Activated naive CD4-positive, alpha-beta T cell treated with anti-CD3 and anti-CD28 coated beads, Interleukin-2, amount 50 U/mL, for 24 hours (primary cell): Measurements from ENCODE around the gene FRMD4A.
"Not testable (repeated sequence)": the region's sequence is repeated elsewhere in the genome, so short reads cannot be mapped to it uniquely, and the experiment has no call there.

ENCODE experiments used
- H3K27ac Mint-ChIP-seq: one replicate; pipeline ENCODE4 v1.8.0; 2021; ENCODE audit warnings: mild to moderate bottlenecking, mixed read lengths
- H3K27me3 Mint-ChIP-seq: one replicate; pipeline ENCODE4 v1.8.0; 2021; ENCODE audit warnings: mixed read lengths
- H3K36me3 Mint-ChIP-seq: one replicate; pipeline ENCODE4 v1.8.0; 2021; ENCODE audit warnings: mixed read lengths
- H3K4me1 Mint-ChIP-seq: one replicate; pipeline ENCODE4 v1.8.0; 2021; ENCODE audit warnings: mixed read lengths
- H3K4me3 Mint-ChIP-seq: one replicate; pipeline ENCODE4 v1.8.0; 2021; ENCODE audit warnings: mild to moderate bottlenecking, mixed read lengths
- H3K9me3 Mint-ChIP-seq: one replicate; pipeline ENCODE4 v1.8.0; 2021; ENCODE audit warnings: mixed read lengths

The FRMD4A gene

GRCh38 chr10:14244147-14244546 is 86.6 kb downstream of the FRMD4A start:
- Mint-ChIP-seq H3K27me3 (peaks cover 8% of the 10 kb centered on the region), H3K9me3 (no peaks in the 10 kb centered on the region), H3K4me1 (peaks cover 3% of the 10 kb centered on the region), H3K36me3 (peaks cover 2% of the 10 kb centered on the region), H3K27ac (no peak overlapping the region), H3K4me3 (no peak overlapping the region)

GRCh38 chr10:14243221-14243620 is 87.5 kb downstream of the FRMD4A start:
- H3K27ac Mint-ChIP-seq: no peak overlapping the region
- H3K27me3 Mint-ChIP-seq: peaks cover 8% of the 10 kb centered on the region
- H3K4me1 Mint-ChIP-seq: peaks cover 3% of the 10 kb centered on the region
- no peak overlapping the region for H3K4me3 Mint-ChIP-seq
- H3K9me3 Mint-ChIP-seq: no peaks in the 10 kb centered on the region
- H3K36me3 Mint-ChIP-seq: peaks cover 2% of the 10 kb centered on the region

GRCh38 chr10:14241196-14241595 is 89.5 kb downstream of the FRMD4A start:
- peaks cover 2% of the 10 kb centered on the region for H3K36me3 Mint-ChIP-seq
- peaks cover 9% of the 10 kb centered on the region for H3K27me3 Mint-ChIP-seq
- H3K9me3 Mint-ChIP-seq: no peaks in the 10 kb centered on the region

GRCh38 chr10:14240253-14241189 is 90.2 kb downstream of the FRMD4A start:
- Mint-ChIP-seq H3K4me1 (peaks cover 3% of the 10 kb centered on the region), H3K9me3 (no peaks in the 10 kb centered on the region), H3K36me3 (peaks cover 2% of the 10 kb centered on the region), H3K4me3 (no peak overlapping the region), H3K27ac (no peak overlapping the region), H3K27me3 (peaks cover 12% of the 10 kb centered on the region)

More at GRCh38 chr10:14241196-14241595, 89.5 kb downstream of the FRMD4A start:
- Mint-ChIP-seq H3K4me1 (peaks cover 3% of the 10 kb centered on the region), H3K4me3 (no peak overlapping the region), H3K27ac (no peak overlapping the region)

- peaks cover 14% of the 10 kb centered on the region for H3K27me3 Mint-ChIP-seq
- not testable (repeated sequence) for H3K36me3 Mint-ChIP-seq, H3K9me3 Mint-ChIP-seq, H3K4me1 Mint-ChIP-seq, H3K27ac Mint-ChIP-seq, H3K4me3 Mint-ChIP-seq
Observed at GRCh38 chr10:14238659-14239058, 92.1 kb downstream of the FRMD4A start.

GRCh38 chr10:14236341-14236740 is 94.4 kb downstream of the FRMD4A start:
- Mint-ChIP-seq H3K9me3 (peaks cover 7% of the 10 kb centered on the region), H3K4me1 (peaks cover 9% of the 10 kb centered on the region), H3K27me3 (peaks cover 15% of the 10 kb centered on the region), H3K27ac (no peak overlapping the region), H3K4me3 (no peak overlapping the region), H3K36me3 (peaks cover 2% of the 10 kb centered on the region)

GRCh38 chr10:14235566-14236195 is 95.0 kb downstream of the FRMD4A start:
- H3K27ac Mint-ChIP-seq: no peak overlapping the region
- H3K4me1 Mint-ChIP-seq: peaks cover 9% of the 10 kb centered on the region
- H3K4me3 Mint-ChIP-seq: no peak overlapping the region
- peaks cover 7% of the 10 kb centered on the region for H3K9me3 Mint-ChIP-seq
- peaks cover 2% of the 10 kb centered on the region for H3K36me3 Mint-ChIP-seq
- H3K27me3 Mint-ChIP-seq: peaks cover 15% of the 10 kb centered on the region

- Mint-ChIP-seq H3K27me3 (peaks cover 10% of the 10 kb centered on the region), H3K36me3 (peaks cover 2% of the 10 kb centered on the region), H3K9me3 (peaks cover 7% of the 10 kb centered on the region), H3K4me3 (no peak overlapping the region), H3K4me1 (peaks cover 6% of the 10 kb centered on the region), H3K27ac (no peak overlapping the region)
Observed at GRCh38 chr10:14233566-14233965, 97.2 kb downstream of the FRMD4A start.

- not testable (repeated sequence) for H3K27ac Mint-ChIP-seq, H3K4me3 Mint-ChIP-seq, H3K27me3 Mint-ChIP-seq, H3K36me3 Mint-ChIP-seq, H3K4me1 Mint-ChIP-seq, H3K9me3 Mint-ChIP-seq
Observed at GRCh38 chr10:14228798-14229197, 101.9 kb downstream of the FRMD4A start.

- no peaks in the 10 kb centered on the region for H3K9me3 Mint-ChIP-seq
- no peak overlapping the region for H3K4me3 Mint-ChIP-seq
- H3K36me3 Mint-ChIP-seq: no peaks in the 10 kb centered on the region
- peaks cover 2% of the 10 kb centered on the region for H3K27me3 Mint-ChIP-seq
- no peak overlapping the region for H3K27ac Mint-ChIP-seq
- H3K4me1 Mint-ChIP-seq: no peaks in the 10 kb centered on the region
Observed at GRCh38 chr10:14225379-14225778, 105.3 kb downstream of the FRMD4A start.

- Mint-ChIP-seq H3K4me1 (no peaks in the 10 kb centered on the region), H3K27ac (no peak overlapping the region), H3K4me3 (no peak overlapping the region), H3K36me3 (no peaks in the 10 kb centered on the region), H3K27me3 (no peaks in the 10 kb centered on the region), H3K9me3 (no peaks in the 10 kb centered on the region)
Observed at GRCh38 chr10:14220026-14220425, 110.7 kb downstream of the FRMD4A start.

- H3K27ac Mint-ChIP-seq: no peak overlapping the region
- H3K36me3 Mint-ChIP-seq: no peaks in the 10 kb centered on the region
- no peaks in the 10 kb centered on the region for H3K27me3 Mint-ChIP-seq
- no peaks in the 10 kb centered on the region for H3K4me1 Mint-ChIP-seq
- no peak overlapping the region for H3K4me3 Mint-ChIP-seq
- no peaks in the 10 kb centered on the region for H3K9me3 Mint-ChIP-seq
Observed at GRCh38 chr10:14219411-14219810, 111.3 kb downstream of the FRMD4A start.

- no peaks in the 10 kb centered on the region for H3K9me3 Mint-ChIP-seq
- no peaks in the 10 kb centered on the region for H3K36me3 Mint-ChIP-seq
- H3K4me3 Mint-ChIP-seq: no peak overlapping the region
- no peaks in the 10 kb centered on the region for H3K4me1 Mint-ChIP-seq
- no peak overlapping the region for H3K27ac Mint-ChIP-seq
- no peaks in the 10 kb centered on the region for H3K27me3 Mint-ChIP-seq
Observed at GRCh38 chr10:14215641-14216040, 115.1 kb downstream of the FRMD4A start.

- H3K9me3 Mint-ChIP-seq, H3K27ac Mint-ChIP-seq, H3K4me3 Mint-ChIP-seq, H3K27me3 Mint-ChIP-seq, H3K4me1 Mint-ChIP-seq, H3K36me3 Mint-ChIP-seq: not testable (repeated sequence)
Observed at GRCh38 chr10:14213703-14214102, 117.0 kb downstream of the FRMD4A start.

- no peak overlapping the region for H3K4me3 Mint-ChIP-seq
- no peaks in the 10 kb centered on the region for H3K4me1 Mint-ChIP-seq
- no peaks in the 10 kb centered on the region for H3K9me3 Mint-ChIP-seq
- H3K36me3 Mint-ChIP-seq: no peaks in the 10 kb centered on the region
- no peak overlapping the region for H3K27ac Mint-ChIP-seq
- H3K27me3 Mint-ChIP-seq: no peaks in the 10 kb centered on the region
Observed at GRCh38 chr10:14211610-14212009, 119.1 kb downstream of the FRMD4A start.

GRCh38 chr10:14208231-14208630 is 122.5 kb downstream of the FRMD4A start:
- no peaks in the 10 kb centered on the region for H3K9me3 Mint-ChIP-seq
- no peaks in the 10 kb centered on the region for H3K36me3 Mint-ChIP-seq
- no peaks in the 10 kb centered on the region for H3K27me3 Mint-ChIP-seq
- no peak overlapping the region for H3K27ac Mint-ChIP-seq
- H3K4me3 Mint-ChIP-seq: no peak overlapping the region
- H3K4me1 Mint-ChIP-seq: peaks cover 5% of the 10 kb centered on the region
